GM12872 (cell line): ENCODE measurements around the gene ALG9.

Experiments
- CTCF ChIP-seq: IDR thresholded peaks from 3 replicates; pipeline ENCODE4 v1.5.1; 2011; ENCODE audit warnings: low read depth, mild to moderate bottlenecking, low read length, moderate library complexity; ENCODE audit not compliant: insufficient read depth

The ALG9 gene

GRCh38 chr11:111829185-111829968 is 42.0 kb downstream of the ALG9 start:
- TF ChIP-seq CTCF, result no peak

GRCh38 chr11:111826322-111826950 is 44.9 kb downstream of the ALG9 start:
- no peak for TF ChIP-seq CTCF

- no peak for TF ChIP-seq CTCF
Measured at GRCh38 chr11:111823629-111824028, 47.8 kb downstream of the ALG9 start.

GRCh38 chr11:111823131-111823530 is 48.2 kb downstream of the ALG9 start:
- no peak for TF ChIP-seq CTCF

- TF ChIP-seq CTCF, result no peak
Measured at GRCh38 chr11:111819829-111820237, 51.5 kb downstream of the ALG9 start.

- TF ChIP-seq CTCF, result no peak
Measured at GRCh38 chr11:111819161-111819828, 52.1 kb downstream of the ALG9 start.

- TF ChIP-seq CTCF, result no peak
Measured at GRCh38 chr11:111815489-111815888, 55.9 kb downstream of the ALG9 start.
